Hematopoietic multipotent progenitor cell treated with erythropoietin and hydrocortisone succinate and interleukin-3 and kit ligand, for 17 days (in vitro differentiated cells): ENCODE results near the gene PRKN.

Experiments
- DNase-seq: peaks from one replicate; pipeline ENCODE4 v3.0.0-alpha.2; 2015; ENCODE audit warnings: low spot score

PRKN gene

DNA sequence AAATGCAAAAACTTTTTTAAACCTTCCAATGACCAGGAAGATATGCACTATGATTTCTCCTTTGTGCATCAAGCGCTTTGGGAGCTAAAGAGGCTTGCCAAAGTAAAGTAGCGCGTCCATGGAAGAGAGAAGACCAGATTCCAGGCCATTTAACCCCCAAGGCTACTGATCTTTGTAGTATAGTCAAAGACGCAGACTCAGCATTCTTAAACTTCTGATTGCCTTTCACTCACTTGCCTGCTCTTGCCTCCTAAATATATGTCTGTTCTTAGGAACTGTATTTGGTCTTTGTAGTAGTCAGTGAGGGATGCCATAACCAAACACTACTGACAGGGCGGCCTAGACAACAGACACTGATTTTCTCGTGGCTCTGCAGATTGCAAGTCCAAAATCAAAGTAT lies 426.4 kb downstream of the PRKN start:
- no peak for DNase-seq

DNA sequence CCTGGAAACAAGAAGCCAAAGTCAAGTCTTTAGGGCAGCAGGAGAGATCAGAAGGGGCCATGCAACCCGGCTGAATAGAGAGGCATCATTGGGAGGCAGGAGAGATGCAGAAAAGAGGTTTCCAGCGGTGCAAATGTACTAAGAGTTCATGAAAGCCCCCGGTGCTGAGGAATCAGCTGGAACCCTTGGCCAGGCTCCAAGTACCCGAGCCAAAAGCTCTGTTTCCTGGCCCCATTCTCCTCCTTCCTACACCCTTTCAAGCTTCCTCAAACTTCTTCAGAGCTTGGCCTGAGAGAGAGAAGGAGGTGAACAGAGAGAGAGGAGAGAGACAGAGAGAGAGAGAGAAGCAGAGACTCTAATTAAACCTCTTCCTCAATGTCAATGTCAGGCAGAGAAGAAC lies 433.5 kb downstream of the PRKN start:
- DNase-seq = no peak

DNA sequence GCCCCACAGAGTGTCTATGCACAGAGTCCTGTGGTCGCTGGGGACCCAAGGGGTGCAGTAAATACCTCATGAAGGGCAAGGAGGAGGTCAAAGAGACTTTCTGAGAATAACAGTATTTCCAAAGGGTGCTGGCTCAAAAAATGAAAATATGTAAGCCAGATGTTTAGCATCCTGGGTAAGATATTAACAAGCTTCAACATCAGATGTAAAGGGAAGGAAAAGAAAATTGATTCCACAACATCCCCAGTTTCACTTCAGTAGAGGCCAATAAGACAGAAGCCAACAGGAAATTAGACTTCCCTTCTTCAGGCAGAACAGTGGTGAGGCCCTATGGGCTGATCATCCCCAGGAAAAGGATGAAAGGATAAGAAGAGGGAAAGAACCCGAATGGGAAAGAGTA lies 434.7 kb downstream of the PRKN start:
- DNase-seq = no peak

DNA sequence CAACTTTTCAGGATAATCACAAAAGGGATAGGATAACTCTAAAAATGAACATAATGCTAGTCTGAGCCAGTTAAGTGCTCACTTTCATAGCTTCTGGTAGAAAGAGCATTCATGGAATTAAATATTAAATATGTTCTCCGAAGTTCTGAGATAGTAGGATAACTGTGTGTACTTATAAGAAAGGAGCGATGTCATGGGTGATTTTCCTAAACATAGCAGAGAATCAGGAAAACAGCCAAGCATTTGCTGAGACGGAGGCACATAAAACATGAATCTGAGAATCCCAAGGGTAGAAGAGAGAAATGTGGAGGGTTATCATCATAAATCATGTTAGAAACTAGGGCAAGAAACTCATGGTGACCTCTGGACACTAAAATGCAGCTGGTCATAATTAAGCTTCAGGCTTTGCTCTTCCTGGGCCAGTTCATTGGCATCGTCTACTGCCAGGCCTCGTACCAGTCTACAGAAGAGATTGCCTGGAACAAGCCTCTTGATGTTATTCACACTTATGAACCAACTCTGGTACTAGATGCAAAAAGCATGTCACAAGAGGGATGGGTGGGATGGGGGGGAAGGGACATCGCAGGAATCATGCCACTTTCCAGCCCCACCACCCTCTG lies 436.6 kb downstream of the PRKN start:
- DNase-seq = no peak

DNA sequence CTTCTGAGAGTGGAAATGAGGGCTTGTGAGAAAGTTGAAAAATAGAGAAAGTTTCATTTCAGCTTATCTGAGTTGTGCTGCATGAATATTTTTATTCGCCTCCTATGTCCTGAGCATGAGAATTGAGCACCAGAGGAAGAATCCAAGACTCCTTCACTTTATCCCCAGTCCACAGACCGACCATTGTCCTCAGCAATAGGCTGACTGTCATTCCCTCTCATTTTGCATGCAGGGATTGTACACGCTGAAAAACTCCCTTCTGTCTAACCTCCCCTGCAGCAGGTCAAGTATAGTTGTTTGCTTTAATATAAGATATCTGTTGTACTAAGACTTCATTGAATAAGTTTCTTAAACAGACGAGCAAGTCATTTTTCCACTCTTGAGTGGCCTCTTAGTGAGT lies 437.6 kb downstream of the PRKN start:
- no peak for DNase-seq

DNA sequence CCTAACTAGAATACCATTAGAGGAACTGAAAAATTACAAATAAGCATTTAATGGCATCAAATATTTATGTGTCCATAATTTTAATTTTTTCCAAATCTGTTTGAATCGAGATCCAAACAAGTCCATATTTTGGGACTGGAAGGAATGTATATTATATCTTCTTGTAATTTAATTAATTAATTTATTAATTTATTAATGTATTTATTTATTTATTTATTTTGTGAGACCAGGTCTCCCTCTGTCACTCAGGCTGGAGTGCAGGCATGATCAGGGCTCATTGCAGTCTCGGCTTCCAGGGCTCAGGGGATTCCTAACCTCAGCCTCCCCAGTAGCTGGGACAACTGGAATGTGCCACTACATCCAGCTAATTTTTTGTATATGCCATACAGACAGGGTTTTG lies 453.6 kb downstream of the PRKN start:
- DNase-seq = no peak

DNA sequence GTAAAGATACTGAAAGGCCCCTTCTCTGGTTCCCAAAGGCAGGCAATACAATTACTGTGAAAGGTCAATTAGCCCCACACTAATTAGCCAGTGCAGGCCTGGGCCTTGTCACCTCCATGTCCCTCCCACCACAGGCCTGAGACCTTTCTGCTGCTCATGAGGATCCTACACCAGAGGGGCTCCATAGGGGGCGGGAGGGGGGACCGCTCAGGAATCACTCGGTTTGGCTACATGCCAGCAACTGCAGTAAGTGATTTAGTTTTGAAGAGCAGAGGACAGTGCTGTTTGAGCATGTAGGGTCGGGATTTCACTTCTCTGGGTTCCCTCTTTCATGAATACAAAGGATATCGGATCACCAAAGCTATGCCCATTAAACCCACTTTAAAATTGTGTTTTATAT lies 455.6 kb downstream of the PRKN start:
- no peak for DNase-seq

DNA sequence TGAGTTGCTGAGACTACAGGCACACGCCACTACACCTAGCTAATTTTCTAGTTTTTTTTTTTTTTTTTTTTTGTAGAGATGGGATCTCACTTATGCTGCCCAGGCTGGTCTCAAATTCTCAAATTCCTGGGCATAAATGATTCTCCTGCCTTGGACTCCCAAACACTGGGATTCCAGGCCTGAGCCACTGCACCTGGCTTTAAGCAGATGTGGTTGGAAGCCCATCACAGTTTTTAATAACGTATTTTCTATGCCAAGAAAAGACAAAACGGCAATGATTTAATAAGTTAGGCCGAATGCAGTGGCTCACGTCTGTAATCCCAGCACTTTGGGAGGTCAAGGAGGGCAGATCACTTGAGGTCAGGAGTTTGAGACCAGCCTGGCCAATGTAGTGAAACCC lies 456.6 kb downstream of the PRKN start:
- no peak for DNase-seq

DNA sequence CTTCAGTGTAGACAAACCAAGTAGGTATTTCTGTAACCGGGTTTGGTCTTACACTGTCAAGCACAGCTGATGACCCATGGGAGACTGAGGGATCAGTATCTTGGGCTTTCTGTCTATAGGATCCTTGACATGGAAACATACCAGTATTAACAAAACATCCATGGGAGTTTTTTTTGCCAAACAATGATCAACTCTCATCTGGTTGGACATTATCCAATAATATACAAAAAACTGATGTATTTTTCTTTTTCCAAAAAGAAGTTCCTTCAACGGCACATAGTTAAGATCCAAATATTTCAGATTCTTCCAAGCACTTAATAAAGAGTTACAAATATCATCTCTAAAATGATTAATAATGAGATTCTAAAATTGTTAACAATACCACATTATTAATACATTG lies 459.9 kb downstream of the PRKN start:
- no peak for DNase-seq

DNA sequence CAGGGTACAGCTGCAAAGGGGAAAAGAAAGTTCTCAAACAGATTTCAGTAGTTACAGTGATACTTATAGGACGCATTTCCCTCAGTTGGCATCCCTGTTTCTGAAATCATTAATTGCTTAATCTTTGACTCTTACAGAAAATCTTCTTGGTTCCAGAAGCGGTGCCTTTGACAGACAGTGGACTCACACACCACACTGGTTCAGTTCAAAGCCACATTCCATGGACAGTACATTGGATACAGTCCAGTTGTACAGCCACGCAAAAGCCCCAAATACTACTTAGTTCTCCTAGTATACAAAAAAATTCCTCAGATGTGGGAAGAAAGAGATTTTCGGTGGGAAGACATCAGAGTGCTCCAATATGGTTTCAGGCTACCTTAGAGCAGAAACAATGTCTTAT lies 460.4 kb downstream of the PRKN start:
- no peak for DNase-seq

DNA sequence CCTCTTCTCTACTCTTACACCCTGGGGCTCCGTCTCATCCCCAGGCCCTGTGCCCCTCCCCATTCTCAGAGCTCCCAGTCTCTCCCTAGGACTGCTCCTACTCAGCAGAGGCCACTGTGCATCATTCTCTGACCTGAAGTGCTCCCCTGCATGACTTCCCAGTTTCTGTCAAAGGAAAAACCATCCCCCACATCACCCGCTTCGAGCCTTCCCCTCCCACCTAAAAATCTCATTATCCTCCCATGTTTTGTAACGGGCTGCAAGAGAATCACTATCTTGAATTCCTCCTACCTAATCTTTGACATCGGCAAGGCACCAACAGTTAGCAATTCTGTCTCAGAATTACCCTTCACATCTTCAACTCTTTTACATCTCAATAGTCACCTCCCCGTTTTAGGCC lies 463.0 kb downstream of the PRKN start:
- no peak for DNase-seq

DNA sequence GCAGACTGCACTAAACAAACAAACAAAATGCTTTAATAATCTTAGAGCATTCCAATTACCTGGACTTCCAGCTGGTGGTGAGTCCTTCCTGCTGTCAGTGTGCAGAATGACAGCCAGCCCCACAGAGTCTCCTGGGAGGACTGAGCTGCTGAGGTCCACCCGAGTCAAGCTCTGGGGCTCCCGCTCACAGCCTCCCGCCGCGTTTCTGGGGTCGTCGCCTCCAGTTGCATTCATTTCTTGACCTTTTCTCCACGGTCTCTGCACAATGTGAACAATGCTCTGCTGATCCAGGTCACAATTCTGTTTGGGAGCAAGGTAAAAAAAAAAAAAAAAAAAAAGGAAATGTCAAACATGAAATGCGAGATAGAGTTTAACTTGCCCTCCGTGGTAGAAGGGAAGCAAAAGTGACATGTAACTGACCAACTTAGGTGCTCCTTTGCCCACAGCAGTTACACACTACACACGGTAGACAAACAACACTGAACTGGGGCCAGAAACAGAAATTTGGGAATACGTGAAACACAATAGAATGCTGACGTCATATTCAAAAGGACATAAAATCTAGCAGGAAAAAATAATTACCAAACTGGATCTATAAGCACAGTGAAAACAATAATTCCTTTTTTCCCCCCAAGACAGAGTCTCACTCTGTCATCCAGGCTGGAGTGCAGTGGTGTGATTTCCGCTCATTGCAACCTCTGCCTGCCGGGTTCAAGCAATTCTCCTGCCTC lies 464.9 kb downstream of the PRKN start:
- no peak for DNase-seq

DNA sequence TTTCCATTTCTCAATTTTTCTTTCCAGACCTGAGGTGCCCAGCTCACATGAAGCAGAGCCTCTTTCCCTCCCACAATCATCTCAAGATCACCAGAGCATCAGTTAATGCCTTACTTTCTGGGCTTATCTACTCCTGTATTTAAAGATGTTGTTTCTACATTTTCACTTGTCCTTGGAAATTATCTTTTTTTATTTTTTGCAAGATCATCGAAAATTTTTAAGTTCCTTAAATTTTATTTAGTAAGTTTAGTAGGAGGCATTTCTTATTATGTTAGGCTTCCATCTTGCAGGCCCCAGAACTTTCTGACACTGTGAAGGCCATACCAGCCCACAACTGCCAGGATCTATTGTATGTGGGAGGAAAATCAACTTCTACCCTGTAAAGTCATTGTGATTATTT lies 466.0 kb downstream of the PRKN start:
- DNase-seq = no peak

DNA sequence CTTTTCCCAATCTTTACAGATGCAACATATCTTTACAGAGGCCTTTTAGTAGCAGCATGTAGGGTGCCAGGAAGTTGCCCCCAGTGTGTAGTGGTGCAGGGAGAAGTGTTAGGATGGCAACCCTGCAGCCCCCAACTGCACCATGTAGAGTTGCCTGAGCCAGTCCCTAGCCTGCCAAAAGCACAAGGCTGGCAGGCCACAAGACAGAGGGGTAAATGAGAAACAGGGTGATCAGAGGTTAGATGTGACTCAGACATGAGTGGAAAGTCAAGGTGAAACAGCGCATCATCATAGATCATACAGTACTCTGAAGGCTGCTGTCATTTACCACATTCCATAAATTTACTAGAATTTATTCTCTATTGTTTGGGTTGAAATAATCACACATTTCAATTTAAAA lies 467.5 kb downstream of the PRKN start:
- no peak for DNase-seq

DNA sequence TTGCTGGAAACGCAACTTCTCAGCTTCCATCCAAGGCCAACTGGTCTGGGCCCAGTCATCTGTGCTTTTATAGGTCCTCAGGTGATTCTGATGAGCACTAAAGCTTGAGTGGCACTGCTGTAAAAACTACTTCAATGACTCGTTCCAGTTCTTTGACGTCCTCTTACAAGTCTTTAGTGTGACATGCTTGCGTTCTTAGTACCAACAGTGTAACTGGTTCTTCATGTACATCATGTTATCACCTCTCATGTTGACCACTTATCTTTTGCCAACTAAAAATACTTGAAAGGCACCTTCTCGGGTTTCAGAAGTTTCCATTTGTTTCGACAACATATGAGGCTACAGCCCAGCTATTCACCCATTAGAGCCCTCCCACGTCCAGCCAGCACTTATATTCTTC lies 468.9 kb downstream of the PRKN start:
- no peak for DNase-seq

DNA sequence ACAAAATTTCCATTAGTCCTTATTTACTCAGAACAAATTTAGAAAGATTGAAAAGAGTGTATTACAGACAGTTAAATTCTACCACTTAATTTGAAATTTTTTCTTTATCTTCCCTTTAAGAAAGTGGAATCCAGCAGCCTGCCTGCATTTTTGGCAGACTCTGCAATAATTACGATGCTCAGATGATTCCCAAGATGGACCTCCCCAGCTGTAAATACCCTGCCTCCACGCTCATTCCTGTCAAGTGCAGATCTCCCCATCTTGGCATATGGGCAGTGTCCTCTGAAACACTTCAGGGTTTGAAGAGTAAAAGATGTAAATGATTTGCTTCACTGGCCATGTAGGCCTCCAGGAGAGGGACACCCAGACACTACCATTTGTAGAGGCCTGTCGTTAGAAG lies 471.2 kb downstream of the PRKN start:
- no peak for DNase-seq

DNA sequence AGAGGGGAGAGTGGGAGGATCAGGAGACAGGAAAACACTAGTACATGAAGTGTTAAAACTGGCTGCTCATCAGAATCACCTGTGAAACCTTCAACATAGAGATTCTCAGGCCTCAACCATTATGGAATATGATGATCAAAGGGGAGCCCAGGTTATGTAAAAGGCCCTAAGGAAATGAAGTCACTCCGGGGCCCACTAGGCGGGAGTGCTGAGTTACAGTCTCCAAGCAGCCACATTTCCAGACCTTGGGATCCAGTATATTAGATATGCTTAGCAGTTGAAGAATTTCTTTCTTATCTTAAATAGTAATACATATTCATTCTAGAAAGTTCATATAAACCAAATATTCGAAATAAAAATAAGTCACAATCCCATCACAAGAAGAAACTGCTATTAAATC lies 476.3 kb downstream of the PRKN start:
- no peak for DNase-seq

DNA sequence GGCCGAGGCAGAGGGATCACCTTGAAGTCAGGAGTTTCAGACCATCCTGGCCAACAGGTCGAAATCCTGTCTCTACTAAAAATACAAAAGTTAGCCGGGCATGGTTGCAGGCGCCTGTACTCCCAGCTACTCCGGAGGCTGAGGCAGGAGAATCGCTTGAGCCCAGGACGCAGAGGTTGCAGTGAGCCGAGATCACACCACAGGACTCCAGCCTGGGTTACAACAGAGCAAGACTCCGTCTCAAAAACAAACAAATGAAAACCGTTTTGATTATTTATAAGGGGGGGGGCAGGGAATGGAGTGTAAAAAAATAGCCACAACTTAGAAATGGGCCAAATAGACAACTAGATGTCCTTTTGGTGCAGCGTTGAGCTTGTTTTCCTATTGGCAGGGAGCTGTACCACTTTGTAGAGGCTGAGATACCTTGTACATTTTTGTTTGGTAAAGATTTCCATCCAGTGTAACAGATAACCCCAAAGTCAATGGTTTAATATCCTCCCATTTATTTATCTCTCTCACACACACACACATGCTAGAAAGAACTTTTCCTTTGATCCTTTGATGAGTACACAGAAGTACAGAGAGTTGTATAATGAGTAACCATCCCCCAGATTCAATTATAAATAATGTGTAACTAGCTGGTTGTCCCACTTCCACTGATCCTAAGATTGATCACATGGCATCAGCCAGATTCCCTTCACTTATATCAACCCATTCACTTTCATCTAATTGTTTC lies 477.5 kb downstream of the PRKN start:
- no peak for DNase-seq

DNA sequence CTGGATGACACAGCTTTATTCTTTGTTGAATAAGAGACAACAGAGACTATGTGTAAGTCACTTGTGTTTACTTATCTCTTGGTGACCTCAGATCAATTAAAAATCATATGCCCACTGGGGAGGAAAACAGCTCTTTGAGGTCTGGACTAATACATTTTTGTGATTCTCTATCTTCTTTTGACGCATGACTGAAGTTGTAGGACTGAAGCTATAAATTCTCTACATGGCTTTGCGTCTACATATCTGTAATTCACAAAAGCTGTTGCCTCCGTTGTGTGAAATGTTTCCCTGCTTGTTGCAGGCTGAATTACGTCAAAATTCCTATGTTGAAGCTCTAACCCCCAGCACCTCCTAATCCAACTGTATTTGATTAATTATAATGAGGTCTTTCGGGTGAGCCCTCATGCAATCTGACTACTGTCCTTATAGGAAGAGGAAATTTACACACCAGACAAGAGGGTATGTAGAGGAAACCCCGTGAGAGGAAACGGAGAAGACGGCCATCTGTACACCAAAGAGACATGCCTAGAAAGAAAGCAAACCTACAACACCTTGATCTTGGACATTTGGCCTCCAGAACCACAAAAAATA lies 481.6 kb downstream of the PRKN start:
- DNase-seq = no peak

DNA sequence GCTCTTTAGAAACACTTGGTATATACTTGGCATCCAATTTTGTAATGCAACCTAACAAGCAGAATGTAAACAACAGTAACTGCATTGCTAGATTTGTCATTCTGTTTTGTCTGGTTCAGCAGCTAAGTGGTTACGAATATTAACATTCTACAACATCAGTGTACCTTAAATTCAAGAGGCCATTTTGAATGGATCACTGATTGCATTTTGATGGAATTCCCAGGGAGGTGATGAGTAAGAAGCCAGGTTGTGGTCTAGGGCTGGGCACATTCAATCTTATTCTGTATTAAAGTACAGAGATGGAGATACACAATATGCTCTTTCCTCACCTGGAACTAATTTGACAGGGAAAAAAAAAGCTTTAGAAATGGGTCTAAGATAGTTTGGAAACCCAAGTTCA lies 483.5 kb downstream of the PRKN start:
- DNase-seq = no peak

DNA sequence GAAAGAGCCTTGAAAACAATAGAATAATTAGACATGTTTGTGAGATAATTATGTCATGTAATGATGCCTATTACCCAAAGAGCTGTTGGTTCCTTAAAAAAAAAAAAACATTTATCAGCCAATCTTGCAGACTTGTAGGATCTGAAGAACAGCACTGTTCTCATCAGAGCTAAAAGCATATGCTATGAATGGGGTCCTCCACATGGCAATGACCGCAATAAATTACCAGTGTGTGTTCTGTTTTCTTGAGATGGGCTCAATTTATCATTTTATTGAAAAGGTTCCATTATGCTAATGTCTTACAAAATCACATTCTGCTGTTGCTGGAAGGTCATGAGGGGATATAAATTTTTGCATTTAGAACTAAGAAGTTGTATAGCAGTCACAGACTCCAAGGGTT lies 484.7 kb downstream of the PRKN start:
- no peak for DNase-seq

DNA sequence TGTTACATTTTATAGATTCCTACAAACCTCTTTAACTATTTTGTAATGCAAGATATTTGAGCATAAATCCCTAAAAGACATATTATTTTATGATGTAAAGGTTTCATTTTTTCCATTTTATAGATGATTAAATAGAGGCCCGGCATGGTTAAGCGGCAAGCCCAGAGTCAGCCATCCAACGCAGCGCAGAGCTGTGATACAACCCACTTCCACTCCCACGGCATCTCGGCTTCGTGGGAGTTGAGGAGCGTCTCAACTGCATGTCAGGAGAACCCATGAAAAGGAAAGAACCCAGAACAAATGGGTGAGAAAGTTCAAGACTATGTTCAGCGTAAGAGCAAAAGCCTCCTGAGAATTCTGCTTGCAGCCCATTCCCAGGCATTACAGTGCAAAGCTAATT lies 488.2 kb downstream of the PRKN start:
- DNase-seq = no peak

DNA sequence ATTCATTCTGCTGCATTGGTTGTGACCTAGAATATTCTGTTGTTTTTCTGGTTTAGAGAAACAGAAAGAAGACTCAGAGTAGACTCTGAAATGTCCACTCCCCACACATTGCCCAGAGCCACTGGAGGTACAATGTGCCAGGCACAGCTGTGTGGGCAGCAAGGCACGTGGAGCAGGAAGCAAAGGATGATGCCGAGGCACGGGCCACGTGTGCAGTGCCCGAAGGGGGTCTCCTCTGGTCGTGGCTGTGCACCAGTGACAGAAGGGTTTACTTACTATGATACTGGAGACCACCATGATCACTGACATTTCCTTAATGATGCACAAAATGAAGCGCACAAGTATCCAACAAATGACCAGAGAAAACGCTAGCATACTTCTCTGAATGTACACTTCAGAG lies 488.9 kb downstream of the PRKN start:
- no peak for DNase-seq
